Trophoblast cell (in vitro differentiated cells and primary cell): ENCODE measurements around the gene CAPRIN2.

Source experiments
- DNase-seq, 2 donors: peaks; one replicate each; pipeline ENCODE4 v3.0.0-alpha.2; 2016
- H2AFZ ChIP-seq: 2 replicates; pipeline ENCODE4 v1.6.1; 2013; ENCODE audit warnings: low read length, moderate library complexity, mild to moderate bottlenecking; ENCODE audit not compliant: insufficient read depth, poor library complexity
- H2AK5ac ChIP-seq: 2 replicates; pipeline ENCODE4 v1.6.1; 2013; ENCODE audit warnings: mild to moderate bottlenecking, low read length
- H2BK120ac ChIP-seq: 2 replicates; pipeline ENCODE4 v1.6.1; 2013; ENCODE audit warnings: low read length, mild to moderate bottlenecking, moderate library complexity; ENCODE audit not compliant: insufficient read depth, poor library complexity
- H2BK12ac ChIP-seq: 2 replicates; pipeline ENCODE4 v1.6.1; 2013; ENCODE audit warnings: mild to moderate bottlenecking, low read length, moderate library complexity
- H2BK5ac ChIP-seq: 2 replicates; pipeline ENCODE4 v1.6.1; 2013; ENCODE audit warnings: low read length, low read depth, moderate library complexity, mild to moderate bottlenecking; ENCODE audit not compliant: poor library complexity
- H3K14ac ChIP-seq: 2 replicates; pipeline ENCODE4 v1.6.1; 2013; ENCODE audit warnings: mild to moderate bottlenecking, low read length
- H3K18ac ChIP-seq: 2 replicates; pipeline ENCODE4 v1.6.1; 2013; ENCODE audit warnings: mild to moderate bottlenecking, low read length
- H3K23ac ChIP-seq: 2 replicates; pipeline ENCODE4 v1.6.1; 2013; ENCODE audit warnings: low read length
- H3K27ac ChIP-seq: 2 replicates; pipeline ENCODE4 v1.5.1; 2013; ENCODE audit warnings: low read depth, mild to moderate bottlenecking, inconsistent platforms, low read length, moderate library complexity
- H3K27me3 ChIP-seq: 2 replicates; pipeline ENCODE4 v1.6.1; 2013; ENCODE audit warnings: inconsistent platforms, mild to moderate bottlenecking, low read length, moderate library complexity; ENCODE audit not compliant: insufficient read depth
- H3K36me3 ChIP-seq, 2 experiments: 1 replicate in 1 of 2; 2 replicates in 1 of 2; pipeline ENCODE4 v1.6.1; 2013; ENCODE audit warnings: low read length in 2 of 2, mild to moderate bottlenecking in 2 of 2, moderate library complexity in 1 of 2; ENCODE audit not compliant: insufficient read depth in 2 of 2, control insufficient read depth in 1 of 2
- H3K4ac ChIP-seq: 2 replicates; pipeline ENCODE4 v1.6.1; 2013; ENCODE audit warnings: low read depth, mild to moderate bottlenecking, low read length, moderate library complexity
- H3K4me1 ChIP-seq, 2 experiments: 1 replicate in 1 of 2; 2 replicates in 1 of 2; pipeline ENCODE4 v1.6.1; 2013; ENCODE audit warnings: low read length in 2 of 2, mild to moderate bottlenecking in 2 of 2, moderate library complexity in 1 of 2; ENCODE audit not compliant: insufficient read depth in 2 of 2, control insufficient read depth in 1 of 2
- H3K4me2 ChIP-seq: 2 replicates; pipeline ENCODE4 v1.6.1; 2013; ENCODE audit warnings: inconsistent platforms, mild to moderate bottlenecking, low read length, moderate library complexity
- H3K4me3 ChIP-seq: 2 replicates; pipeline ENCODE4 v1.5.1; 2013; ENCODE audit warnings: mild to moderate bottlenecking, low read depth, low read length, inconsistent platforms
- H3K79me1 ChIP-seq: one replicate; pipeline ENCODE4 v1.6.1; 2013; ENCODE audit warnings: low read length
- H3K79me2 ChIP-seq: 2 replicates; pipeline ENCODE4 v1.6.1; 2013; ENCODE audit warnings: low read length, mild to moderate bottlenecking; ENCODE audit not compliant: control insufficient read depth, insufficient read depth, poor library complexity
- H3K9ac ChIP-seq: 2 replicates; pipeline ENCODE4 v1.6.1; 2013; ENCODE audit warnings: mild to moderate bottlenecking, low read length
- H3K9me3 ChIP-seq: 2 replicates; pipeline ENCODE4 v1.6.1; 2013; ENCODE audit warnings: low read depth, mild to moderate bottlenecking, control low read depth, inconsistent platforms, low read length; ENCODE audit not compliant: insufficient read depth
- H4K12ac ChIP-seq: 2 replicates; pipeline ENCODE4 v1.6.1; 2013; ENCODE audit warnings: low read depth, mild to moderate bottlenecking, low read length, moderate library complexity
- H4K8ac ChIP-seq: 2 replicates; pipeline ENCODE4 v1.6.1; 2013; ENCODE audit warnings: low read depth, mild to moderate bottlenecking, low read length, moderate library complexity
- H4K91ac ChIP-seq: one replicate; pipeline ENCODE4 v1.6.1; 2013; ENCODE audit warnings: low read depth, mild to moderate bottlenecking, low read length, moderate library complexity
- WGBS: extraction: QIAGEN DNeasy Blood & Tissue Kit; methylation state at CpG from one replicate; pipeline ENCODE4 v1.1.7; 2013; ENCODE audit warnings: missing lambda C conversion rate; ENCODE audit not compliant: insufficient read length, insufficient coverage; ENCODE audit errors: extremely low coverage; 5-methylcytosine and 5-hydroxymethylcytosine counted together

Gene CAPRIN2

GRCh38 chr12:30706476-30706875, 48.3 kb downstream of the CAPRIN2 start:
- Histone ChIP-seq H4K12ac (no peak overlapping the region), H4K8ac (no peak overlapping the region), H3K36me3 (peaks cover 3 to 7% of the 10 kb centered on the region in 2 experiments), H2AK5ac (no peak overlapping the region), H2BK120ac (no peak overlapping the region), H2BK5ac (no peak overlapping the region), H3K18ac (no peak overlapping the region), H3K23ac (no peak overlapping the region), H3K4ac (no peak overlapping the region), H3K9ac (no peak overlapping the region), H3K4me2 (no peak overlapping the region), H2BK12ac (no peak overlapping the region), H3K27ac (no peak overlapping the region), H3K27me3 (no peaks in the 10 kb centered on the region), H3K4me3 (no peak overlapping the region), H3K79me1 (no peaks in the 10 kb centered on the region), H3K9me3 (no peaks in the 10 kb centered on the region), H3K79me2 (no peaks in the 10 kb centered on the region), H2AFZ (no peak overlapping the region), H3K14ac (no peak overlapping the region), H4K91ac (no peak overlapping the region), H3K4me1 (no peaks in the 10 kb centered on the region)
- DNase-seq, result no peak
- WGBS, result no CpG with 5 or more reads among the region's 2 CpGs

- H4K12ac ChIP-seq, result no peak overlapping the region
- no peak overlapping the region for H2BK12ac ChIP-seq
- no peaks in the 10 kb centered on the region for H3K36me3 ChIP-seq
- no peak overlapping the region for H3K23ac ChIP-seq
- H2BK120ac ChIP-seq, result no peak overlapping the region
- no peak overlapping the region for H3K18ac ChIP-seq
- no peak overlapping the region for H3K14ac ChIP-seq
- no peak overlapping the region for H3K4ac ChIP-seq
- no peak overlapping the region for H3K27ac ChIP-seq
- no peaks in the 10 kb centered on the region for H3K79me2 ChIP-seq
- H2BK5ac ChIP-seq, result no peak overlapping the region
- no peak overlapping the region for H4K8ac ChIP-seq
- no peak overlapping the region for H3K4me3 ChIP-seq
- H3K9me3 ChIP-seq, result no peaks in the 10 kb centered on the region
- no peak overlapping the region for H3K9ac ChIP-seq
- H3K79me1 ChIP-seq, result peaks cover under 1% of the 10 kb centered on the region
- no peak overlapping the region for H2AFZ ChIP-seq
- no peak overlapping the region for H3K4me2 ChIP-seq
- no peaks in the 10 kb centered on the region for H3K4me1 ChIP-seq
- DNase-seq, result no peak
- no peak overlapping the region for H2AK5ac ChIP-seq
- no peak overlapping the region for H4K91ac ChIP-seq
- no peaks in the 10 kb centered on the region for H3K27me3 ChIP-seq
Measured at GRCh38 chr12:30701056-30701455, 53.7 kb downstream of the CAPRIN2 start.

- Histone ChIP-seq H3K27ac (no peak overlapping the region), H3K9ac (no peak overlapping the region), H4K91ac (no peak overlapping the region), H3K4me1 (no peaks in the 10 kb centered on the region), H2AFZ (no peak overlapping the region), H3K79me2 (peaks cover 2% of the 10 kb centered on the region), H3K14ac (no peak overlapping the region), H2BK120ac (no peak overlapping the region), H2BK12ac (no peak overlapping the region), H3K4me3 (no peak overlapping the region), H3K23ac (no peak overlapping the region), H2AK5ac (no peak overlapping the region), H3K4ac (no peak overlapping the region), H3K36me3 (no peaks in the 10 kb centered on the region), H3K4me2 (no peak overlapping the region), H3K27me3 (no peaks in the 10 kb centered on the region), H2BK5ac (no peak overlapping the region), H3K79me1 (peaks cover 5% of the 10 kb centered on the region), H4K8ac (no peak overlapping the region), H3K9me3 (no peaks in the 10 kb centered on the region), H3K18ac (no peak overlapping the region), H4K12ac (no peak overlapping the region)
- DNase-seq, result no peak
- no CpG with 5 or more reads among the region's 6 CpGs for WGBS
Measured at GRCh38 chr12:30700216-30700900, 54.4 kb downstream of the CAPRIN2 start.

DNA sequence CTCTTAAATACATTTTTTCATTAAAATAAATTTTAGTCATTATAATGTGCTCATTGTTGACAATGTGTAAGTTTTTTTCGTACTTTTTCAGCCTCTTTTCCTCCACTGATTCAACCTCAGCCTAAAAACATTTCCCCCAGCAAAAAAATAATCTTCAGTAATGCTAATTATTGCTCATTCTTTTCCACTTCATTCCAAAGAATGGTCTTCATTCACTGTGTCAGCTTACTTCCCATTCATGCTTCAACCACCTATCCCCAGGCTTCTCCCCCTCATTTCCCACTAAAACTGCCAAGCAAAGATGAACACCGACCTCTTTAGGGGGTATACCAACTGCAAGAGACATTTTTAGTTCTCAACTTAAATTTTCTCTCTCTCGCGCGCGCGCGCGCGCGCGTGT, 56.4 kb downstream of the CAPRIN2 start:
- H3K18ac ChIP-seq, result no peak overlapping the region
- H3K79me1 ChIP-seq, result peaks cover 8% of the 10 kb centered on the region
- H3K23ac ChIP-seq, result no peak overlapping the region
- H2AK5ac ChIP-seq, result no peak overlapping the region
- no peak overlapping the region for H2BK120ac ChIP-seq
- H3K9ac ChIP-seq, result no peak overlapping the region
- no peak overlapping the region for H3K4me2 ChIP-seq
- no peaks in the 10 kb centered on the region for H3K36me3 ChIP-seq
- no peak for DNase-seq
- no peak overlapping the region for H4K8ac ChIP-seq
- H2BK5ac ChIP-seq, result no peak overlapping the region
- no peak overlapping the region for H3K4ac ChIP-seq
- H3K27me3 ChIP-seq, result no peaks in the 10 kb centered on the region
- H4K12ac ChIP-seq, result no peak overlapping the region
- no peaks in the 10 kb centered on the region for H3K9me3 ChIP-seq
- no CpG with 5 or more reads among the region's 12 CpGs for WGBS
- peaks cover 2 to 3% of the 10 kb centered on the region in 2 experiments for H3K4me1 ChIP-seq
- no peak overlapping the region for H3K14ac ChIP-seq
- no peak overlapping the region for H2AFZ ChIP-seq
- H3K79me2 ChIP-seq, result peaks cover 5% of the 10 kb centered on the region
- no peak overlapping the region for H3K27ac ChIP-seq
- no peak overlapping the region for H3K4me3 ChIP-seq
- no peak overlapping the region for H2BK12ac ChIP-seq
- no peak overlapping the region for H4K91ac ChIP-seq
